HFFc6 (cell line): ENCODE data around the gene PTPRK. TPM values are rescaled to one million over a fixed set of nuclear protein-coding genes. Genes with fewer than 3 reads are reported as not detected.

Source experiments
- DNase-seq: peaks from one replicate; pipeline ENCODE4 v3.0.0-alpha.2; 2018
- H3K27ac Mint-ChIP-seq: 2 replicates; pipeline ENCODE4 v1.8.0; 2020; ENCODE audit warnings: mild to moderate bottlenecking, mixed read lengths
- H3K27me3 Mint-ChIP-seq: 2 replicates; pipeline ENCODE4 v1.8.0; 2021; ENCODE audit warnings: mild to moderate bottlenecking, moderate library complexity, mixed read lengths; ENCODE audit not compliant: insufficient read depth
- H3K36me3 Mint-ChIP-seq: 2 replicates; pipeline ENCODE4 v1.8.0; 2021; ENCODE audit warnings: low read depth, mixed read lengths
- H3K4me1 Mint-ChIP-seq: 2 replicates; pipeline ENCODE4 v1.8.0; 2020; ENCODE audit warnings: low read depth, mixed read lengths
- H3K4me3 Mint-ChIP-seq: 2 replicates; pipeline ENCODE4 v1.8.0; 2020; ENCODE audit warnings: mild to moderate bottlenecking, moderate library complexity, mixed read lengths
- H3K9me3 Mint-ChIP-seq: 2 replicates; pipeline ENCODE4 v1.8.0; 2020; ENCODE audit warnings: mild to moderate bottlenecking, mixed read lengths
- total RNA-seq, 6 experiments: library from RNA; stranded (reverse); fragmentation: NEBNext Ultra II Directional; extraction: Animal tissue kit (Norgen Biotek cat#: 25700); gene quantifications; 2 replicates in 1 of 6; 3 replicates in 5 of 6; pipeline ENCODE4 v1.2.3, GENCODE V29; 2021
- TF ChIP-seq, protein P1 (sequence below): fragments of 200-600 bp; sonication (generic); IDR thresholded peaks from 2 replicates; pipeline ENCODE4 v1.5.0; 2021; ENCODE audit warnings: antibody characterized with exemption, mild to moderate bottlenecking

Gene PTPRK
- total RNA-seq, 6 experiments from 2014 or later: 92.8 to 104 (median 97.3) TPM

DNA sequence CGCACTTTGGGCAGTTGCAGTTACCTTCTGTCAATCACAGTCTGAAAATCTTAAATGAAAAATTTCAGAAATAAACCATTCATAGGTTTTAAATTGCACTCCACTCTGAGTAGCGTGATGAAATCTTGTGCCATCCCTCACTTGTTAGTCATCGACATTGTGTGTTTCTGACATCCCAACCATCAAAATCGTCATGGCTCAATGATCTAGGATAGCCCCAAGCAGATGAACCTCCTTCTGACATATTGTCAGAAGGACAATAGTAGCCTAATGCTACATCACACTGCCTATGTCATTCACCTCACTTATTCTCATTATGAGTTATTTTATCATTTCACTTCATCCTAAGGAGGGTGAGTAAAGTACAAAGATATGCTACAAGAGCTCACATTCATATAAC, 284.8 kb downstream of the PTPRK start:
- no peak overlapping the region for H3K4me3 Mint-ChIP-seq
- H3K27ac Mint-ChIP-seq: no peak overlapping the region
- peaks cover 17% of the 10 kb centered on the region for H3K4me1 Mint-ChIP-seq
- no peaks in the 10 kb centered on the region for H3K9me3 Mint-ChIP-seq
- no peaks in the 10 kb centered on the region for H3K27me3 Mint-ChIP-seq
- TF ChIP-seq, protein P1, sequence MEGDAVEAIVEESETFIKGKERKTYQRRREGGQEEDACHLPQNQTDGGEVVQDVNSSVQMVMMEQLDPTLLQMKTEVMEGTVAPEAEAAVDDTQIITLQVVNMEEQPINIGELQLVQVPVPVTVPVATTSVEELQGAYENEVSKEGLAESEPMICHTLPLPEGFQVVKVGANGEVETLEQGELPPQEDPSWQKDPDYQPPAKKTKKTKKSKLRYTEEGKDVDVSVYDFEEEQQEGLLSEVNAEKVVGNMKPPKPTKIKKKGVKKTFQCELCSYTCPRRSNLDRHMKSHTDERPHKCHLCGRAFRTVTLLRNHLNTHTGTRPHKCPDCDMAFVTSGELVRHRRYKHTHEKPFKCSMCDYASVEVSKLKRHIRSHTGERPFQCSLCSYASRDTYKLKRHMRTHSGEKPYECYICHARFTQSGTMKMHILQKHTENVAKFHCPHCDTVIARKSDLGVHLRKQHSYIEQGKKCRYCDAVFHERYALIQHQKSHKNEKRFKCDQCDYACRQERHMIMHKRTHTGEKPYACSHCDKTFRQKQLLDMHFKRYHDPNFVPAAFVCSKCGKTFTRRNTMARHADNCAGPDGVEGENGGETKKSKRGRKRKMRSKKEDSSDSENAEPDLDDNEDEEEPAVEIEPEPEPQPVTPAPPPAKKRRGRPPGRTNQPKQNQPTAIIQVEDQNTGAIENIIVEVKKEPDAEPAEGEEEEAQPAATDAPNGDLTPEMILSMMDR: no peak
- H3K36me3 Mint-ChIP-seq: peaks cover 6% of the 10 kb centered on the region
- DNase-seq: no peak

DNA sequence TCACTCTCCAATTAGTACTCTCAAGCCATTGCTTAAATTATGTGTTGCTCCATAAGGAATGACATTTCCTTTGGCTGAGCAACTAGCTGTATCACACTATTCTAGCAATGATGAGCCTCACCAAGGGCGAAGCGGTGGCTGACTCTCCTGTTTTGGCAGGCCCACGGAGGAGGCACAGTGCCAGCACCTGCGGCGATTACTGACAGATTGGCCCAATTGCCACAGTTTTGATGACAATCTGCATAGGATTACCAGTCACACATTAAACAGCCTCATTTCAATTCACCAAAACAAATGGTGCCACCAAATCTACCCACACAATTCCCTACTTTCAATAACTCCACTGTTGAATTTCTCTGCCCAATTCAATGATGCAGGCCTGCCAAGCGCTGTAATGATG, 286.9 kb downstream of the PTPRK start:
- TF ChIP-seq, protein P1: no peak

DNA sequence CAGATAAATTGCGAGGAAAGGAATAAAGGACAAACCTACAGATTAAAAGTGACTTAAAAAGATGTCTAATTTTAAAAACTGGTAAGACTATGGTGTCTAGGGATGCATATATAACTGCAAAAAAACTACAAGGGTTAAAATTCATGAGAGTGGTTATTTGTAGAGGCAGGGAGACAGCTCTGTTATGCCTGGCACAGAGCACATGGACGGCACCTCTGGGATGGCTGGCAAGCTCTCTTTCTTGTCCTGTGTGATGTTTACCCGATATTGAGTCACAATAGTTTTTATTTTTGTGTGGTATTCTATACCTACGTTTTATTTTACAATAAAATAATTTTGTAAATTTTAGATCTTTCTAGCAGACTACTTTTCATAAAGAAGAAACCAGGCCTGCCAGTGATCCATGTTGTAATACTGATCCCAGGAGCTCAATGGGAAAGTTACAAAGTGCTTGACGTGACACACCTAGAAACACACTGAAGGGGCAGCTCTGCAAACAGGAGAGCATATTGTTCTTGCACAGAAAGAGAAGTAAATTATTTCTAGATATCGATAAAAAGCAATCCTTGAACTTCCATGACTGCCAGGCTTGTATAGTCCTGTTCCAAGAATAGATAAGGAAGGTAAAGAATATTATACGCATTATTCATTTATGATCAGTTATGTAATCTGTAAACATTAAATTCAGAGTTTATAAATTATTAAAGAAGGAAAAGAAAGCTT, 290.0 kb downstream of the PTPRK start:
- no peaks in the 10 kb centered on the region; the same call in 1 of the 2 replicates for H3K27me3 Mint-ChIP-seq
- peaks cover 17% of the 10 kb centered on the region for H3K4me1 Mint-ChIP-seq
- no peak for DNase-seq
- TF ChIP-seq, protein P1: no peak
- no peak overlapping the region for H3K27ac Mint-ChIP-seq
- H3K4me3 Mint-ChIP-seq: no peak overlapping the region
- H3K36me3 Mint-ChIP-seq: peaks cover 11% of the 10 kb centered on the region
- H3K9me3 Mint-ChIP-seq: no peaks in the 10 kb centered on the region

More for the DNA sequence above, 286.9 kb downstream of the PTPRK start:
- H3K9me3 Mint-ChIP-seq: no peaks in the 10 kb centered on the region
- no peak overlapping the region for H3K4me3 Mint-ChIP-seq
- no peak overlapping the region for H3K27ac Mint-ChIP-seq
- no peak for DNase-seq
- H3K36me3 Mint-ChIP-seq: peaks cover 6% of the 10 kb centered on the region
- peaks cover 17% of the 10 kb centered on the region for H3K4me1 Mint-ChIP-seq
- no peaks in the 10 kb centered on the region for H3K27me3 Mint-ChIP-seq

DNA sequence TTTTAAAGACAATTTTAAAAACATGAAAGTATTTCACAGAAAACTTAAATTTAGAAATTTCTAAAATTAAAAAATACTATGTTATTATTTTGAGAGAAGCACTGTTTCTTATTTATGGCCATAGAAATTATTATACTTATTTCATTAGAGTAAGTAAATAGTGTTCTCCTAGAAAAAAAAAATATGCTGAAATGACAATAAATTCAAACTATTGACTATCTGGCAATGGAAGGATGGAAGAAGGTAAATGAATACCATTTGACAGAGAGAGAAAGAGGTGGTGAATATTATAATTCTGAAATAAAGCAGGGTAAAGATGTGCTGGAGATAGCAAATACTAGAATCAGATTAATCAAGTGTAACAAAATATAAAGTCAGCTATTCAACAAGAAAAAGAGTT, 294.8 kb downstream of the PTPRK start:
- TF ChIP-seq, protein P1: no peak
- Mint-ChIP-seq H3K36me3 (peaks cover 5% of the 10 kb centered on the region; the same call in 1 of the 2 replicates), H3K27me3 (peaks cover 4% of the 10 kb centered on the region), H3K4me3 (no peak overlapping the region), H3K9me3 (no peaks in the 10 kb centered on the region), H3K4me1 (no peaks in the 10 kb centered on the region), H3K27ac (no peak overlapping the region)
- no peak for DNase-seq

DNA sequence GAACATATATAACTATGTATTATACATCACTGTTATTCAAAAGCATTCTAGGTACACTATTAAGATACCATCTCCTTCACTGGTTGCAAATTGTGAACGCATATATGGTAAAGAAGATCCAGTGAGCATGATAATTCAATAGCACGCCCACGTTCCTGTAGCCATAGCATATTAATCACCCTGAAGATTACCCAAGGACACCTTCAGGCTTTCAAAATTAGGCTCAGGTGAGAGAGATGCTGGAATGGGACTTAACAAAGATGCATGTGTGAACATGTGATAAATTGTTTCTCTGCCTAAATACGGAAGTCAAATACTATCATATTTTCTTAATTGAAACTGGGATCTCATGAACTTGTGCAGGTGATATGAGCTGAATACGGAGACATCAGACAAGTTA, 303.5 kb downstream of the PTPRK start:
- Mint-ChIP-seq H3K4me1 (peaks cover 6% of the 10 kb centered on the region; the same call in 1 of the 2 replicates), H3K27me3 (peaks cover 3% of the 10 kb centered on the region), H3K36me3 (peaks cover 26% of the 10 kb centered on the region), H3K4me3 (no peak overlapping the region), H3K9me3 (no peaks in the 10 kb centered on the region), H3K27ac (no peak overlapping the region)
- TF ChIP-seq, protein P1: no peak
- no peak for DNase-seq
